ENCODE results near the gene CAMSAP2. TPM values are rescaled to one million over a fixed set of nuclear protein-coding genes. Genes with fewer than 3 reads are reported as not detected.

Gene CAMSAP2
- total RNA-seq, 1 experiment from 2014 or later, result 20.7 TPM

DNA sequence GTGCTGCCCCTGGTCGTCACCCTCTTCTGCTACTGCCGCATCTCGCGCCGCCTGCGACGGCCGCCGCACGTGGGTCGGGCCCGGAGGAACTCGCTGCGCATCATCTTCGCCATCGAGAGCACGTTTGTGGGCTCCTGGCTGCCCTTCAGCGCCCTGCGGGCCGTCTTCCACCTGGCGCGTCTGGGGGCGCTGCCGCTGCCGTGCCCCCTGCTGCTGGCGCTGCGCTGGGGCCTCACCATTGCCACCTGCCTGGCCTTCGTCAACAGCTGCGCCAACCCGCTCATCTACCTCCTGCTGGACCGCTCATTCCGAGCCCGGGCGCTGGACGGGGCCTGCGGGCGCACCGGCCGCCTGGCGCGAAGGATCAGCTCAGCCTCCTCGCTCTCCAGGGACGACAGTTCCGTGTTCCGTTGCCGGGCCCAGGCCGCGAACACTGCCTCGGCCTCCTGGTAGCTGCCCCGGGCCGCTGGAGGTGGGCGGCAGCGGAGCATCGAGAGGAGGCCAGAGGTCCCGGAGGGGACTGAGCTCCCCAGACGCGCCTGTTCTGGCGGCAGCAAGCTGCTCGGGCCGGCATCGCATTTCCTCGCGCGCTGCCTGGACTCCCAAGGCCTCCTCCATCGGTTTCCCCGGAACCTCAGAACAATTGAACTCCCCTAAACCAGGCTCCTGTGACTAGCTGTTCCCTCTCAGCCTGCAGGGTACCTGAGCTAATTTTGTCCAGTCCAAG, 135.1 kb downstream of the CAMSAP2 start (continued):
- TF ChIP-seq, protein P1, sequence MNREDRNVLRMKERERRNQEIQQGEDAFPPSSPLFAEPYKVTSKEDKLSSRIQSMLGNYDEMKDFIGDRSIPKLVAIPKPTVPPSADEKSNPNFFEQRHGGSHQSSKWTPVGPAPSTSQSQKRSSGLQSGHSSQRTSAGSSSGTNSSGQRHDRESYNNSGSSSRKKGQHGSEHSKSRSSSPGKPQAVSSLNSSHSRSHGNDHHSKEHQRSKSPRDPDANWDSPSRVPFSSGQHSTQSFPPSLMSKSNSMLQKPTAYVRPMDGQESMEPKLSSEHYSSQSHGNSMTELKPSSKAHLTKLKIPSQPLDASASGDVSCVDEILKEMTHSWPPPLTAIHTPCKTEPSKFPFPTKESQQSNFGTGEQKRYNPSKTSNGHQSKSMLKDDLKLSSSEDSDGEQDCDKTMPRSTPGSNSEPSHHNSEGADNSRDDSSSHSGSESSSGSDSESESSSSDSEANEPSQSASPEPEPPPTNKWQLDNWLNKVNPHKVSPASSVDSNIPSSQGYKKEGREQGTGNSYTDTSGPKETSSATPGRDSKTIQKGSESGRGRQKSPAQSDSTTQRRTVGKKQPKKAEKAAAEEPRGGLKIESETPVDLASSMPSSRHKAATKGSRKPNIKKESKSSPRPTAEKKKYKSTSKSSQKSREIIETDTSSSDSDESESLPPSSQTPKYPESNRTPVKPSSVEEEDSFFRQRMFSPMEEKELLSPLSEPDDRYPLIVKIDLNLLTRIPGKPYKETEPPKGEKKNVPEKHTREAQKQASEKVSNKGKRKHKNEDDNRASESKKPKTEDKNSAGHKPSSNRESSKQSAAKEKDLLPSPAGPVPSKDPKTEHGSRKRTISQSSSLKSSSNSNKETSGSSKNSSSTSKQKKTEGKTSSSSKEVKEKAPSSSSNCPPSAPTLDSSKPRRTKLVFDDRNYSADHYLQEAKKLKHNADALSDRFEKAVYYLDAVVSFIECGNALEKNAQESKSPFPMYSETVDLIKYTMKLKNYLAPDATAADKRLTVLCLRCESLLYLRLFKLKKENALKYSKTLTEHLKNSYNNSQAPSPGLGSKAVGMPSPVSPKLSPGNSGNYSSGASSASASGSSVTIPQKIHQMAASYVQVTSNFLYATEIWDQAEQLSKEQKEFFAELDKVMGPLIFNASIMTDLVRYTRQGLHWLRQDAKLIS (CRISPR knock-in tag; IDR thresholded peaks at IDR 0.05; ENCODE audit: borderline replicate concordance), result no peak
- TF ChIP-seq JAZF1 (CRISPR knock-in tag; IDR thresholded peaks at IDR 0.05) (no peak), PRDM15 (CRISPR knock-in tag; IDR thresholded peaks at IDR 0.05) (no peak), GABPB1 (CRISPR knock-in tag; IDR thresholded peaks at IDR 0.05) (no peak), ZNF281 (CRISPR knock-in tag; IDR thresholded peaks at IDR 0.05) (peak; percentile 60; the same call in 1 of the 2 replicates), GRHL2 (CRISPR knock-in tag; IDR thresholded peaks at IDR 0.05; ENCODE audit: insufficient replicate concordance, severe bottlenecking) (no peak), ETV6 (CRISPR knock-in tag; IDR thresholded peaks at IDR 0.05) (0 out of 2 replicates have a peak, but pooled peaks have one; percentile 21), STAT6 (CRISPR knock-in tag; conservative IDR thresholded peaks at IDR 0.05; ENCODE audit: low read depth) (no peak), NFYB (CRISPR knock-in tag; conservative IDR thresholded peaks at IDR 0.05; ENCODE audit: low read depth) (no peak), CREB1 (CRISPR knock-in tag; IDR thresholded peaks at IDR 0.05) (peak; percentile 32; the same call in 1 of the 2 replicates), ESRRA (CRISPR knock-in tag; IDR thresholded peaks at IDR 0.05; ENCODE audit: borderline replicate concordance) (no peak)
- TF ChIP-seq, protein P2, sequence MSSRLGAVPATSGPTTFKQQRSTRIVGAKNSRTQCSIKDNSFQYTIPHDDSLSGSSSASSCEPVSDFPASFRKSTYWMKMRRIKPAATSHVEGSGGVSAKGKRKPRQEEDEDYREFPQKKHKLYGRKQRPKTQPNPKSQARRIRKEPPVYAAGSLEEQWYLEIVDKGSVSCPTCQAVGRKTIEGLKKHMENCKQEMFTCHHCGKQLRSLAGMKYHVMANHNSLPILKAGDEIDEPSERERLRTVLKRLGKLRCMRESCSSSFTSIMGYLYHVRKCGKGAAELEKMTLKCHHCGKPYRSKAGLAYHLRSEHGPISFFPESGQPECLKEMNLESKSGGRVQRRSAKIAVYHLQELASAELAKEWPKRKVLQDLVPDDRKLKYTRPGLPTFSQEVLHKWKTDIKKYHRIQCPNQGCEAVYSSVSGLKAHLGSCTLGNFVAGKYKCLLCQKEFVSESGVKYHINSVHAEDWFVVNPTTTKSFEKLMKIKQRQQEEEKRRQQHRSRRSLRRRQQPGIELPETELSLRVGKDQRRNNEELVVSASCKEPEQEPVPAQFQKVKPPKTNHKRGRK (CRISPR knock-in tag; IDR thresholded peaks at IDR 0.05; ENCODE audit: borderline replicate concordance), result no peak
- TF ChIP-seq, protein P3, sequence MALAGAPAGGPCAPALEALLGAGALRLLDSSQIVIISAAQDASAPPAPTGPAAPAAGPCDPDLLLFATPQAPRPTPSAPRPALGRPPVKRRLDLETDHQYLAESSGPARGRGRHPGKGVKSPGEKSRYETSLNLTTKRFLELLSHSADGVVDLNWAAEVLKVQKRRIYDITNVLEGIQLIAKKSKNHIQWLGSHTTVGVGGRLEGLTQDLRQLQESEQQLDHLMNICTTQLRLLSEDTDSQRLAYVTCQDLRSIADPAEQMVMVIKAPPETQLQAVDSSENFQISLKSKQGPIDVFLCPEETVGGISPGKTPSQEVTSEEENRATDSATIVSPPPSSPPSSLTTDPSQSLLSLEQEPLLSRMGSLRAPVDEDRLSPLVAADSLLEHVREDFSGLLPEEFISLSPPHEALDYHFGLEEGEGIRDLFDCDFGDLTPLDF (CRISPR knock-in tag; IDR thresholded peaks at IDR 0.05), result 0 out of 2 replicates have a peak, but pooled peaks have one; percentile 41
